Choroid plexus epithelial cell (primary cell): ENCODE measurements around the gene LRFN2.

Experiments used
- DNase-seq: peaks from one replicate; pipeline ENCODE4 v3.0.0-alpha.2; 2010; ENCODE audit warnings: low read depth
- H3K4me3 ChIP-seq: 2 replicates; pipeline ENCODE4 v1.5.1; 2011; ENCODE audit warnings: low read depth, mild to moderate bottlenecking, control low read depth, low read length, moderate library complexity
- CTCF ChIP-seq: conservative IDR thresholded peaks from 2 replicates; pipeline ENCODE4 v1.5.1; 2011; ENCODE audit warnings: low read depth, mild to moderate bottlenecking, control low read depth, inconsistent platforms, low read length, moderate library complexity

LRFN2 gene

GRCh38 chr6:40587240-40588069, at the start of gene LRFN2:
Gene LRFN2 (minus strand): TSS chr6:40587364.
- H3K4me3 ChIP-seq = peak within 1 kb of the TSS; percentile 54
- TF ChIP-seq CTCF = peak; percentile 51
- peak; percentile 75 for DNase-seq

DNA sequence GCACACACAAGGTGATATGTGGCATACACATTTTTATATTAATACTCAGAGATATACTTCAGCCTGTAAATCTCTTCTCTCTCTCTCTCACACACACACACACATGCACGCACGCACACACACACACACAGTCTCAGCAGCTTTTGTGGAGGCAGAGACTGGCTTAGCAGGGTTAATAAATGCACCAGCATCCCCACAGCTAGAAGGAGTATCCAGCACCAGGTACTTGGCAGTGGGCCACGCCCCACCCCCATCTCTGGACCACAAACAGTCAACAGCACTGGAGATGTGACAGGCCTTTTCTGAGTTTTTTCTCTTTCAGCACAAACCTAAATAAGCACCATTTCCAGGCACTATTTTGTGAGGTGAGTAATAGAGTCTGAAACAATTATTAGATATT, 47.3 kb upstream of the LRFN2 start:
- no peak for DNase-seq
- no peak for TF ChIP-seq CTCF
- no peak overlapping the region for H3K4me3 ChIP-seq

GRCh38 chr6:40631744-40632143, 44.6 kb upstream of the LRFN2 start:
- no peak for TF ChIP-seq CTCF
- DNase-seq = no peak
- no peak overlapping the region for H3K4me3 ChIP-seq

GRCh38 chr6:40630488-40630887, 43.3 kb upstream of the LRFN2 start:
- no peak for DNase-seq
- TF ChIP-seq CTCF = no peak
- no peak overlapping the region for H3K4me3 ChIP-seq

- no peak overlapping the region for H3K4me3 ChIP-seq
- TF ChIP-seq CTCF = no peak
- no peak for DNase-seq
These were observed 42.9 kb upstream of the LRFN2 start for GRCh38 chr6:40630051-40630450.

DNA sequence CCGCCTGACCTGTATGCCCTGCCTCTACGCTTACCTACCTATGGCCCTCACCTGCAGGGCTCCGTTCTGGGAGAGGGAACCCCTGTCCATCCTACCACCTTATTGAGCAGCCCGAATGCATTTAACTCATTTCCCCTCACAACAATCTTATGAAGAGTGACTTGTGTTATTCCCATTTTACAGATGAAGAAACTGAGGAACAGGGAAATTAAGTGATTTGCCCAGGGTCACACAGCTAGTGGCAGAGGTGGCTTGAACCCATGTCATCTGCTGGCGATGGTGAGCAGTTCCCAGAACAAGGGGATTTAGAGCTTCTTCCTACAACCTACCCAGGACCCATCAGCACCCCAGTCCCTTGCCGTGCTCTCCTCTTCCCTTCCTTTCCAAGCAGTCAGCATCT, 42.3 kb upstream of the LRFN2 start:
- DNase-seq = no peak
- TF ChIP-seq CTCF = no peak
- H3K4me3 ChIP-seq = no peak overlapping the region

GRCh38 chr6:40627316-40627715, 40.2 kb upstream of the LRFN2 start:
- no peak for DNase-seq
- TF ChIP-seq CTCF = no peak
- no peak overlapping the region for H3K4me3 ChIP-seq
